ENCODE data around the gene SULT2B1. TPM values are rescaled to one million over a fixed set of nuclear protein-coding genes. Genes with fewer than 3 reads are reported as not detected.

Gene SULT2B1
- total and polyA plus RNA-seq, 7 experiments from 2014 or later: 0.41 TPM; not detected in 6

DNA sequence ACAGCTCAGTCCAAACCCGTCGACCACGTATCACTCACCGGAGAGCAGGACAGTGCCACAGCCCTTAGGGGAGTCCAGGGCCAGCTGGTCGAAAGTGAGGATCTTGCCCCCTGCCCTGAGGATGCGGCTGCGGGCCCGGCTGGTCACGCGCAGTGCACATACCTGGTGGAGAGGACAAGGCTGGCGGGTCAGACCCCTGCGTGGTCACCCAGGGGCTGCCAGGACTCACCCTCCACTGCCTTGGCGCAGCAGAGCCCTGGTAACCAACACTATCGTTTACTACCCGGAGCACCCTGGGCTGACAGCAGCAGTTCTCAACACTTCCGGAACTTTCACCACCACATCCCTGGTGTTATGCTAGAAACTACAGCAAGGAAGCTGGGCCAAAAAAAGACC, 64.1 kb downstream of the SULT2B1 start:
- H3K27me3 Mint-ChIP-seq: no peaks in the 10 kb centered on the region
- ChIA-PET CTCF (interaction anchor here (0.6 to 1.6 kb wide), 2 partner anchors 8 to 204 kb away, joined by 3 to 5 read pairs; no protein-coding TSS in a partner anchor), POLR2A (interaction anchor here (0.6 to 4.7 kb wide), 2 partner anchors 15 to 1694 kb away, joined by 5 to 73 read pairs; no protein-coding TSS in a partner anchor)
- Histone ChIP-seq H3K9me3 (ENCODE audit: control insufficient read depth in 2 of 3, low read length in 3 of 3) (no peaks in the 10 kb centered on the region), H3K27ac (ENCODE audit: low read depth, low read length) (no peak overlapping the region), H3K36me3 (ENCODE audit: control insufficient read depth in 2 of 3, insufficient read depth in 3 of 3, low read length in 3 of 3) (peaks cover 0 to 36% (median 16%) of the 10 kb centered on the region in 3 experiments), H3K27me3 (ENCODE audit: control insufficient read depth in 2 of 2, insufficient read depth in 2 of 2, low read length in 2 of 2) (no peaks in the 10 kb centered on the region), H3K4me1 (ENCODE audit: control insufficient read depth in 2 of 2, insufficient read depth in 2 of 2, low read length in 2 of 2) (peaks cover 17 to 36% of the 10 kb centered on the region in 2 donors), H3K4me3 (ENCODE audit: low read length) (no peak overlapping the region)
- peaks cover 27 to 42% (median 36%) of the 10 kb centered on the region in 7 donors for H3K4me1 Mint-ChIP-seq
- peaks cover 0 to 2% (median 0%) of the 10 kb centered on the region in 11 donors for H3K9me3 Mint-ChIP-seq
- H3K27ac Mint-ChIP-seq: peak overlapping the region in 4 of 9 donors; percentile 28 to 69 (median 60)
- H3K36me3 Mint-ChIP-seq: peaks cover 0 to 19% (median 9%) of the 10 kb centered on the region in 5 donors
- H3K4me3 Mint-ChIP-seq: peak overlapping the region in 9 of 10 donors; percentile 33 to 99 (median 57)
- ATAC-seq (no peak), DNase-seq (peak in 1 of 9 donors; percentile 5)
- intact Hi-C loops (cut with micrococcal nuclease): loop anchor here in 1 of 2 donors (10.0 kb wide), 1 partner anchor 1029 kb away; the partner anchor contains the start of genes RRAS and SCAF1

GRCh38 chr19:48616491-48617056, 64.6 kb downstream of the SULT2B1 start:
- peak overlapping the region; percentile 95 for H3K27ac ChIP-seq (ENCODE audit: low read depth, low read length)
- Mint-ChIP-seq H3K4me1 (peaks cover 27 to 45% (median 36%) of the 10 kb centered on the region in 7 donors), H3K27ac (peak overlapping the region in 6 of 9 donors; percentile 26 to 99 (median 80)), H3K9me3 (peaks cover 0 to 2% (median 0%) of the 10 kb centered on the region in 11 donors), H3K4me3 (peak overlapping the region; percentile 35 to 99 (median 92)), H3K36me3 (peaks cover 0 to 21% (median 9%) of the 10 kb centered on the region in 5 donors), H3K27me3 (no peaks in the 10 kb centered on the region)
- H3K9me3 ChIP-seq (ENCODE audit: control insufficient read depth in 2 of 3, low read length in 3 of 3): no peaks in the 10 kb centered on the region
- intact Hi-C loops (cut with micrococcal nuclease): loop anchor here in 1 of 2 donors (10.0 kb wide), 1 partner anchor 1028 kb away; the partner anchor contains the start of genes RRAS and SCAF1
- H3K4me1 ChIP-seq (ENCODE audit: control insufficient read depth in 2 of 2, insufficient read depth in 2 of 2, low read length in 2 of 2): peaks cover 17 to 36% of the 10 kb centered on the region in 2 donors
- peak in 1 of 9 donors; percentile 8 for DNase-seq
- ChIA-PET CTCF (interaction anchor here (0.6 to 1.6 kb wide), 2 partner anchors 9 to 204 kb away, joined by 3 to 5 read pairs; no protein-coding TSS in a partner anchor), POLR2A (interaction anchor here (0.6 to 4.7 kb wide), 5 partner anchors 8 to 1694 kb away, joined by 4 to 73 read pairs (median 5); no protein-coding TSS in a partner anchor)
- no peak overlapping the region for H3K4me3 ChIP-seq (ENCODE audit: low read length)
- ATAC-seq: no peak
- H3K36me3 ChIP-seq (ENCODE audit: control insufficient read depth in 2 of 3, insufficient read depth in 3 of 3, low read length in 3 of 3): peaks cover 0 to 36% (median 16%) of the 10 kb centered on the region in 3 experiments
- H3K27me3 ChIP-seq (ENCODE audit: control insufficient read depth in 2 of 2, insufficient read depth in 2 of 2, low read length in 2 of 2): no peaks in the 10 kb centered on the region

DNA sequence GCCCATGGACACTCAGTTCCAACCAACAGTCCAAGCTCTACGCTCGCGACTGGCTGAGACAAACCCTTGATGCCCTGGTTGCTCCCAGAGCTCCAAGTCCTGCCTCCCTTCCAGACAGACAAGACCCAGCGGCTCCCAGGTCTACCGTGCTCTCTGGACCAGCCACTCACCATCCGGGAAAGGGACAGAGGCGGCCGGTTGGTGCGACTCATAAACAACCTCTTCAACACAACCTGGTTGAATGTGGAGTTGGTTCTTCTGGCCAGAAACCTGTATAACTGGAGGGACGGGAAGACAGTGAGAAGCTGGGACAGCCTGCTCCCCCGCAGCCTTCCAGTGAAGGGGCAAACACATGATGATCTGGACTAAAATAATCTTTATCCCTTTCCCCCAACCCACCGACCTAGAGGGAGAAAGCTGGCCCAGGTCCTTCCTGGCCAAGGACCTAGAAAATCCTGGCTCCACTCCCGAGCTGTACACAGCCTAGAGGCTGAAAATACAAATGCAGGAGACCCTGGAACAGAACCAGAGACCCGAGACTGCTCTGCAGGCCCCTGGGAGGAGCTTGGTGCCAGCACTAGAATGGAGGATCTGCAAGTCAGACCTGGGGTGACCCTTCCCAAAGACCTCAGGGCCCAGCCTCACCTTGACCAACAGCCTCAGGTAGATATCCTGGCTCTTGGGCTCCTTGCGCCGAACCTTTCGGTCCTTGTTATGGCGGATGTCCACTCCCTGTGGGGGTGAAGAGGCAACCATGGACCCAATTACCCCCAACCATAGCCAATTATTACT, 65.4 kb downstream of the SULT2B1 start:
- Histone ChIP-seq H3K4me3 (ENCODE audit: low read length) (peak overlapping the region; percentile 96), H3K36me3 (ENCODE audit: control insufficient read depth in 2 of 3, insufficient read depth in 3 of 3, low read length in 3 of 3) (peaks cover 0 to 36% (median 16%) of the 10 kb centered on the region in 3 experiments), H3K9me3 (ENCODE audit: control insufficient read depth in 2 of 3, low read length in 3 of 3) (no peaks in the 10 kb centered on the region), H3K4me1 (ENCODE audit: control insufficient read depth in 2 of 2, insufficient read depth in 2 of 2, low read length in 2 of 2) (peaks cover 17 to 36% of the 10 kb centered on the region in 2 donors), H3K27ac (ENCODE audit: low read depth, low read length) (peak overlapping the region; percentile 95), H3K27me3 (ENCODE audit: control insufficient read depth in 2 of 2, insufficient read depth in 2 of 2, low read length in 2 of 2) (no peaks in the 10 kb centered on the region)
- H3K27me3 Mint-ChIP-seq: no peaks in the 10 kb centered on the region
- H3K27ac Mint-ChIP-seq: peak overlapping the region in 8 of 9 donors; percentile 96 to 99 (median 98)
- peaks cover 0 to 24% (median 11%) of the 10 kb centered on the region in 5 donors for H3K36me3 Mint-ChIP-seq
- peaks cover 29 to 50% (median 40%) of the 10 kb centered on the region in 7 donors for H3K4me1 Mint-ChIP-seq
- POLR2A ChIA-PET: interaction anchor here (0.8 to 5.2 kb wide), 8 partner anchors 8 to 203 kb away, joined by 3 to 73 read pairs (median 4); partner anchors contain the start of gene DBP
- intact Hi-C loops (cut with micrococcal nuclease): loop anchor here in 1 of 2 donors (10.0 kb wide), 1 partner anchor 1027 kb away; the partner anchor contains the start of genes RRAS and SCAF1
- peak overlapping the region; percentile 88 to 99 (median 96) for H3K4me3 Mint-ChIP-seq
- no peak for DNase-seq
- H3K9me3 Mint-ChIP-seq: peaks cover 0 to 2% (median 0%) of the 10 kb centered on the region in 11 donors
- CTCF ChIA-PET: interaction anchor here (1.4 to 1.9 kb wide), 3 partner anchors 10 to 33 kb away, joined by 3 to 9 read pairs (median 5); no protein-coding TSS in a partner anchor
- ATAC-seq: no peak

DNA sequence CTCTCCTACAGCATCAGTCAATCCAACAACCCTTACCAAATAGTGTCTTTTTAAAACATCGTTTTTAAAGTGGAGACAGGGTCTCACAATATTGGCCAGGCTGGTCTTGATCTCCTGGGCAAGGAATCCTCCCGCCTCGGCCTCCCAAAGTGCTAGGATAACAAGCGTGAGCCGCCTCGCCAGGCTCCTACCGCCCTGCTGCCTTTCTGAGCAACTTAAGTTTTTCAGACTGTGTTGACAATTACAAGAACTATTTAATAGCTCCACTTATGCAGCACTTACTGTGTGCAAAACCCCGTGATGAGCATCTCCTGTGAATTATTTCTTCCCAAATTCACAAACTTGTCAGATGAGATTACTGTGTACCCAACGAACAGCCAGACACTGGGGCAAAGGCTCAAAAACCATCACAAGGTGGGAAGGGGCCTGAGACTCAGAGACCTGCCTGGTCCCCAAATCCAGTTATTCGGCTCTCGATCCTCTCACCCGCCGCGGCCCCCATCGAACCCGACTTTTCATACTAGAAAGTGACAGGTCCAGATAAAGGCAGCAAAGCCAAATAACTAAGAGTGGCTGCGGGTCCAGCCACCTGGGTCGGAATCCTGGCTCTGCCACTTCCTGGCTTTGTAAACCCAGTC, 66.4 kb downstream of the SULT2B1 start:
- Mint-ChIP-seq H3K4me1 (peaks cover 34 to 57% (median 47%) of the 10 kb centered on the region in 7 donors), H3K27ac (peak overlapping the region; percentile 96 to 99 (median 98)), H3K9me3 (peaks cover 0 to 3% (median 0%) of the 10 kb centered on the region in 11 donors), H3K4me3 (peak overlapping the region; percentile 88 to 99 (median 96)), H3K27me3 (no peaks in the 10 kb centered on the region), H3K36me3 (peaks cover 0 to 28% (median 14%) of the 10 kb centered on the region in 5 donors)
- ChIA-PET CTCF (interaction anchor here (0.6 to 1.9 kb wide), 6 partner anchors 9 to 218 kb away, joined by 3 to 9 read pairs (median 4); partner anchors contain the start of gene FUT2), POLR2A (interaction anchor here (0.5 to 5.2 kb wide), 20 partner anchors 9 to 1259 kb away, joined by 3 to 73 read pairs (median 4); partner anchors contain the start of genes AKT1S1, CA11, DBP and KPTN)
- ATAC-seq (no peak), DNase-seq (no peak)
- peak overlapping the region; percentile 96 for H3K4me3 ChIP-seq (ENCODE audit: low read length)
- no peaks in the 10 kb centered on the region for H3K9me3 ChIP-seq (ENCODE audit: control insufficient read depth in 2 of 3, low read length in 3 of 3)
- H3K27me3 ChIP-seq (ENCODE audit: control insufficient read depth in 2 of 2, insufficient read depth in 2 of 2, low read length in 2 of 2): no peaks in the 10 kb centered on the region
- peaks cover 20 to 39% of the 10 kb centered on the region in 2 donors for H3K4me1 ChIP-seq (ENCODE audit: control insufficient read depth in 2 of 2, insufficient read depth in 2 of 2, low read length in 2 of 2)
- intact Hi-C loops (cut with micrococcal nuclease): loop anchor here (2.0 to 10.0 kb wide), 5 partner anchors 30 to 1026 kb away; partner anchors contain the start of genes RRAS (in 1 of the 2), SCAF1 (in 1 of the 2) and SYNGR4 (in 1 of the 2)
- H3K27ac ChIP-seq (ENCODE audit: low read depth, low read length): peak overlapping the region; percentile 95
- H3K36me3 ChIP-seq (ENCODE audit: control insufficient read depth in 2 of 3, insufficient read depth in 3 of 3, low read length in 3 of 3): peaks cover 0 to 36% (median 16%) of the 10 kb centered on the region in 3 experiments

DNA sequence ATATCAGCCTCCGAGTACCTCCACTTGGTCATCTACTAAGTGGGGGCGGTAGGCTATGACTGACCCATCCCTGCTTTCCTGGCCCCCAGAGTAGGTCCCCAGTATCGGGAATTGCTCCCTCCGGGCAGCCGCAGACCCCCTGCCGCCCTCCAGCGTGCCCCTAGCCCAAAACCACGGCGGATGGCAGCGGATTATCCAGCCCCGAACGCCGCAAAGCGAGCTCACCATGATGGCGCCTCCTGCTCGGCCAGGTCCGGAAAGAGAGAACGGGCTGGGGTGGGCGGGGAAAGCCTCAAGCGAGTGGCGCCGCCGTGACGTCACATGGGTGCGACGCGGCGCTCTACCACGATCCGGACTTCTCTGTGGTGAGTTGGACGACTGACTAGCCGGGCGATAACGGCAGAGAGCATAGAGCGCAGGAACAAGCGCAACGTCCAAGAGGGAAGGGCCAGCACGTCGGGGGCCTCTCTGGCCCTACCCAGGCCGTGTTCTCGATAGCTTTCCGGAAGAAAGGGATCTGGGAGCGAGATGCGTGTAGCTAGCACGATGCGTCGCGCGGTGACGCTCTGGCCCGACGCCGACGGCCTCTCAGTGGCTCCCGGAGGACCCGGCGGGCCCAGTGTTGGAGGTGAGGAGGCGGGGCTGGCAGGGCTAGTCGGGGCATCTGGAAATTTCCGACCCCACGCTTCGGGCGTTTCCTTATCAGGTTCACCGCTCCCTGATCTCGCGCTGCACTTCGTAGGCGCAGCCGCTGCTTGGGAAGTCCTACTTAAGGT, 67.1 kb downstream of the SULT2B1 start, which contains the start of the genes RPL18 and SPHK2:
Gene RPL18 (minus strand): TSS at position 263 of the 776 bp plus-strand sequence. CDS start 35 bp downstream, at position 228.
Gene SPHK2 (plus strand): TSS at position 591 of the 776 bp plus-strand sequence. CDS start 1,009 bp downstream, outside the sequence.
- peaks cover 40 to 64% (median 54%) of the 10 kb centered on the region in 7 donors for H3K4me1 Mint-ChIP-seq
- intact Hi-C loops (cut with micrococcal nuclease): loop anchor here (1.0 to 10.0 kb wide), 14 partner anchors 18 to 1026 kb away; partner anchors contain the start of genes CYTH2 (in 2 of the 2), DBP (in 2 of the 2), GRWD1 (in 2 of the 2) and CA11 (in 1 of the 2)
- H3K27ac Mint-ChIP-seq: peak within 1 kb of the TSS; percentile 96 to 99 (median 98)
- Histone ChIP-seq H3K27me3 (ENCODE audit: control insufficient read depth in 2 of 2, insufficient read depth in 2 of 2, low read length in 2 of 2) (no peaks in the 10 kb centered on the region), H3K4me1 (ENCODE audit: control insufficient read depth in 2 of 2, insufficient read depth in 2 of 2, low read length in 2 of 2) (peaks cover 26 to 45% of the 10 kb centered on the region in 2 donors), H3K27ac (ENCODE audit: low read depth, low read length) (peak within 1 kb of the TSS; percentile 95), H3K9me3 (ENCODE audit: control insufficient read depth in 2 of 3, low read length in 3 of 3) (no peaks in the 10 kb centered on the region), H3K36me3 (ENCODE audit: control insufficient read depth in 2 of 3, insufficient read depth in 3 of 3, low read length in 3 of 3) (peaks cover 0 to 36% (median 16%) of the 10 kb centered on the region in 3 experiments), H3K4me3 (ENCODE audit: low read length) (peak within 1 kb of the TSS; percentile 96)
- H3K4me3 Mint-ChIP-seq: peak within 1 kb of the TSS; percentile 88 to 99 (median 96)
- ChIA-PET CTCF (interaction anchor here (0.6 to 1.9 kb wide), 7 partner anchors 9 to 832 kb away, joined by 3 to 9 read pairs (median 4); partner anchors contain the start of gene FUT2), POLR2A (interaction anchor here (0.5 to 5.2 kb wide), 26 partner anchors 8 to 1258 kb away, joined by 3 to 73 read pairs (median 4); partner anchors contain the start of genes AKT1S1, CA11, DBP and KPTN)
- H3K36me3 Mint-ChIP-seq: peaks cover 0 to 31% (median 14%) of the 10 kb centered on the region in 5 donors
- H3K9me3 Mint-ChIP-seq: peaks cover 0 to 3% (median 0%) of the 10 kb centered on the region in 11 donors
- no peaks in the 10 kb centered on the region for H3K27me3 Mint-ChIP-seq
- peak; percentile 89 for ATAC-seq
- DNase-seq: peak; percentile 89 to 97 (median 95)
